ENCODE data around the gene MGAT5.

DNA sequence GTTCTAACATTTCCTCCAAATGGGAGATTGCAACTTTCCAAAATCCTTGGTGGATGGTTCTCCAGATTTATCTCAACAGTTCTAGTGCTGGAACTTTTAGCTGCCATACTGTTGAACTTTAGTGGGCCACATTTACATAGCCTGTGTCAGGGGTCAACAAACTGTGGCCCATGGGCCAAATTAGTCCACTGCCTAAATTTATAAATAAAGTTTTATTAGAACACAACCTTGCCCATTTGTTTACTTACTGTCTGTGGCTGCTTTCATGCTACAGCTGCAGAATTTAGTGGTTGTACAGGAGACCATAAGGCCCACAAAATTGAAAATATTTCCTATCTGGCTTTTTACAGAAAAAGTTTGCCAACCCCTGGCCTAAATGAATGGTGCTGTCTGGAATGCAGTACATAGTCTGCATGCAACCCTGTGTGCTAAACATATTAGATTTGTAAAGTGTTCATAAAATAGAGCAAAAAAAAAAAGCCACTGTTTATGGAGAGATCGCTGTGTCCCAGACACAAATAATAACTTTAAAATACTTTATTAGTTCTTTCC is 30.3 kb downstream of the MGAT5 start:
- TF ChIP-seq, protein P1, sequence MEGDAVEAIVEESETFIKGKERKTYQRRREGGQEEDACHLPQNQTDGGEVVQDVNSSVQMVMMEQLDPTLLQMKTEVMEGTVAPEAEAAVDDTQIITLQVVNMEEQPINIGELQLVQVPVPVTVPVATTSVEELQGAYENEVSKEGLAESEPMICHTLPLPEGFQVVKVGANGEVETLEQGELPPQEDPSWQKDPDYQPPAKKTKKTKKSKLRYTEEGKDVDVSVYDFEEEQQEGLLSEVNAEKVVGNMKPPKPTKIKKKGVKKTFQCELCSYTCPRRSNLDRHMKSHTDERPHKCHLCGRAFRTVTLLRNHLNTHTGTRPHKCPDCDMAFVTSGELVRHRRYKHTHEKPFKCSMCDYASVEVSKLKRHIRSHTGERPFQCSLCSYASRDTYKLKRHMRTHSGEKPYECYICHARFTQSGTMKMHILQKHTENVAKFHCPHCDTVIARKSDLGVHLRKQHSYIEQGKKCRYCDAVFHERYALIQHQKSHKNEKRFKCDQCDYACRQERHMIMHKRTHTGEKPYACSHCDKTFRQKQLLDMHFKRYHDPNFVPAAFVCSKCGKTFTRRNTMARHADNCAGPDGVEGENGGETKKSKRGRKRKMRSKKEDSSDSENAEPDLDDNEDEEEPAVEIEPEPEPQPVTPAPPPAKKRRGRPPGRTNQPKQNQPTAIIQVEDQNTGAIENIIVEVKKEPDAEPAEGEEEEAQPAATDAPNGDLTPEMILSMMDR (IDR thresholded peaks at IDR 0.05): no peak
- TF ChIP-seq POLR2A (IDR thresholded peaks at IDR 0.05): no peak
